HepG2 (cell line): ENCODE measurements around the gene PEF1. TPM values are rescaled to one million over a fixed set of nuclear protein-coding genes. Genes with fewer than 3 reads are reported as not detected.

Experiments used
- ATAC-seq: fragments of 200-7000 bp; cut with Tn5 transposase; 3 replicates; pipeline ENCODE4 v1.9.1; 2020; ENCODE audit warnings: mild to moderate bottlenecking, moderate library complexity
- BruUV-seq: library from RNA; stranded (reverse); fragments of 400-500 nt; replicated peaks from 2 replicates; lab custom pipeline; 2021; lab: Mats Ljungman, UMichigan
- CTCF ChIA-PET: fragments of 300-600 bp; formaldehyde crosslinking; extraction: SDS; loops from one replicate; lab custom pipeline; 2021; ENCODE audit warnings: low total read pairs, inconsistent platforms, low intra/inter-chr PET ratio; lab: Yijun Ruan, JAX
- POLR2A ChIA-PET: fragments of 350-600 bp; sonication (Branson Sonifier 250); formaldehyde crosslinking; loops from one replicate; lab custom pipeline; 2020; ENCODE audit warnings: antibody characterized with exemption, inconsistent platforms; lab: Yijun Ruan, JAX
- DNase-seq: peaks from one replicate; pipeline ENCODE4 v3.0.0-alpha.2; 2015; ENCODE audit warnings: low spot score
- FAIRE-seq: peaks from 3 replicates; lab custom pipeline; 2011; peaks lifted over from hg19 to GRCh38; lab: Jason Lieb, UNC
- H2AFZ ChIP-seq: one replicate; pipeline ENCODE4 v1.6.1; 2011; ENCODE audit warnings: low read length, inconsistent platforms
- H3K27ac ChIP-seq: fragments of 300-600 bp; 3 replicates; pipeline ENCODE4 v1.8.0; 2011; ENCODE audit warnings: mixed run types, mild to moderate bottlenecking, mixed read lengths, low read length, inconsistent platforms; ENCODE audit not compliant: insufficient read depth; ENCODE audit errors: extremely low read length
- H3K27me3 ChIP-seq, 2 experiments: fragments of 200-600 bp in 1 of 2; 2 replicates in 1 of 2; 3 replicates in 1 of 2; pipeline versions ENCODE4 v1.6.0 to v1.8.0; 2011; ENCODE audit warnings: low read length in 2 of 2, mild to moderate bottlenecking in 2 of 2, moderate library complexity in 2 of 2, inconsistent platforms in 1 of 2; ENCODE audit not compliant: insufficient read depth in 2 of 2, control insufficient read depth in 1 of 2
- H3K36me3 ChIP-seq, 2 experiments: fragments of 200-600 bp in 1 of 2; replicated peaks in 1 of 2; 2 replicates in 1 of 2; 3 replicates in 1 of 2; pipeline versions ENCODE4 v1.5.1 to v1.8.0; 2011; ENCODE audit warnings: low read length in 2 of 2, inconsistent platforms in 1 of 2; ENCODE audit not compliant: insufficient read depth in 2 of 2, control insufficient read depth in 1 of 2
- H3K4me1 ChIP-seq: 2 replicates; pipeline ENCODE4 v1.5.1; 2012; ENCODE audit warnings: low read length, inconsistent platforms; ENCODE audit not compliant: insufficient read depth
- H3K4me2 ChIP-seq: 2 replicates; pipeline ENCODE4 v1.6.0; 2011; ENCODE audit warnings: low read depth, low read length, inconsistent platforms
- H3K4me3 ChIP-seq, 3 experiments: fragments of 200-600 bp in 1 of 3; sonication (generic), shearing (Covaris generic) in 1 of 3; replicated peaks in 1 of 3; 2 replicates each; pipeline ENCODE4 v1.5.1; 2011 to 2016; ENCODE audit warnings: low read length in 3 of 3, inconsistent platforms in 2 of 3, low read depth in 2 of 3, mild to moderate bottlenecking in 2 of 3, control low read depth in 1 of 3, mixed read lengths in 1 of 3; ENCODE audit not compliant: insufficient read depth in 1 of 3
- H3K79me2 ChIP-seq: one replicate; pipeline ENCODE4 v1.6.1; 2011; ENCODE audit warnings: low read length, inconsistent platforms; ENCODE audit not compliant: insufficient read depth
- H3K9ac ChIP-seq: 2 replicates; pipeline ENCODE4 v1.6.0; 2011; ENCODE audit warnings: mild to moderate bottlenecking, low read depth, low read length, inconsistent platforms; ENCODE audit not compliant: insufficient read depth
- H3K9me3 ChIP-seq: 2 replicates; pipeline ENCODE4 v1.5.1; 2012; ENCODE audit warnings: mild to moderate bottlenecking, low read length
- H4K20me1 ChIP-seq: 2 replicates; pipeline ENCODE4 v1.6.0; 2011; ENCODE audit warnings: inconsistent platforms, mild to moderate bottlenecking, low read length, moderate library complexity; ENCODE audit not compliant: insufficient read depth
- BHLHE40 ChIP-seq: IDR thresholded peaks from 2 replicates; pipeline ENCODE4 v1.6.1; 2011; ENCODE audit warnings: low read length, improper control_type of control experiment
- HMGXB3 ChIP-seq: sonication (generic); formaldehyde crosslinking; IDR thresholded peaks from 2 replicates; pipeline ENCODE4 v1.4.0; 2020; ENCODE audit warnings: missing genetic modification reagents, borderline replicate concordance
- NFE2L2 ChIP-seq: fragments of 150-350 bp; IDR thresholded peaks from 2 replicates; pipeline ENCODE4 v1.6.1; 2014; ENCODE audit warnings: low read length
- PRMT3 ChIP-seq: sonication (generic); formaldehyde crosslinking; IDR thresholded peaks from 2 replicates; pipeline ENCODE4 v1.8.1; 2022; ENCODE audit warnings: low read depth, mild to moderate bottlenecking, moderate library complexity, missing genetic modification reagents, borderline replicate concordance
- REXO4 ChIP-seq: sonication (generic); formaldehyde crosslinking; IDR thresholded peaks from 2 replicates; pipeline ENCODE4 v1.8.0; 2022; ENCODE audit warnings: missing genetic modification reagents, mild to moderate bottlenecking, borderline replicate concordance
- SOX5 ChIP-seq: IDR thresholded peaks from 2 replicates; pipeline ENCODE4 v1.6.1; 2016; ENCODE audit warnings: borderline replicate concordance
- XRCC5 ChIP-seq: fragments of 200-400 bp; formaldehyde crosslinking; optimal IDR thresholded peaks from 2 replicates; pipeline ENCODE3; 2017; ENCODE audit warnings: mild to moderate bottlenecking, low read length
- YEATS4 ChIP-seq: sonication (generic); formaldehyde crosslinking; IDR thresholded peaks from 2 replicates; pipeline ENCODE4 v1.4.0; 2020; ENCODE audit warnings: missing genetic modification reagents, borderline replicate concordance
- ZNF121 ChIP-seq: sonication (generic); formaldehyde crosslinking; IDR thresholded peaks from 2 replicates; pipeline ENCODE4 v1.5.0; 2020; ENCODE audit warnings: mild to moderate bottlenecking, missing genetic modification reagents
- ZNF335 ChIP-seq: sonication (generic); formaldehyde crosslinking; IDR thresholded peaks from 2 replicates; pipeline ENCODE4 v1.4.0; 2020; ENCODE audit warnings: missing genetic modification reagents
- ZNF33B ChIP-seq: sonication (generic); formaldehyde crosslinking; IDR thresholded peaks from 2 replicates; pipeline ENCODE4 v1.5.1; 2020; ENCODE audit warnings: mild to moderate bottlenecking, missing genetic modification reagents
- ZNF747 ChIP-seq: sonication (generic); formaldehyde crosslinking; IDR thresholded peaks from 2 replicates; pipeline ENCODE4 v1.8.1; 2023; ENCODE audit warnings: missing genetic modification reagents, mild to moderate bottlenecking, borderline replicate concordance
- in situ Hi-C: cut with HindIII; loops from 2 replicates; pipeline ENCODE4 v1.10.0; 2017; ENCODE audit warnings: low pct_unique_long_range_greater_than_20kb; ENCODE audit not compliant: extremely low pct_ligation_motif_present
- intact Hi-C: fragments of 100-400 bp; cut with micrococcal nuclease; formaldehyde crosslinking; loops from one replicate; pipeline ENCODE4 v1.10.0; 2022; ENCODE audit not compliant: unreplicated experiment
- polyA plus RNA-seq, 8 experiments: library from polyadenylated mRNA; depleted of rRNA in 3 of 8; stranded (reverse) in 7 of 8; unstranded in 1 of 8; fragments of >200 nt; fragmentation: Illumina TruSeq in 4 of 8; extraction: Trizol in 4 of 8; gene quantifications; 2 replicates each; pipeline versions ENCODE4 v1.2.1 to v1.2.3, GENCODE V29; 2011 to 2016; ENCODE audit warnings: low read depth in 4 of 8, missing spikeins in 1 of 8, mixed read lengths in 1 of 8; ENCODE audit not compliant: insufficient read depth in 1 of 8
- total RNA-seq, 5 experiments: library from RNA; depleted of rRNA; stranded (reverse); fragments of >200 nt; fragmentation: Illumina TruSeq; extraction: Trizol; gene quantifications; 2 replicates each; pipeline ENCODE4 v1.2.3, GENCODE V29; 2016; ENCODE audit warnings: low read depth in 1 of 5
- TF ChIP-seq, protein P1 (sequence below): sonication (generic); formaldehyde crosslinking; IDR thresholded peaks from 2 replicates; pipeline ENCODE4 v1.9.0; 2022; ENCODE audit warnings: missing genetic modification reagents, mild to moderate bottlenecking, borderline replicate concordance
- TF ChIP-seq, protein P2 (sequence below): sonication (generic); formaldehyde crosslinking; IDR thresholded peaks from 2 replicates; pipeline ENCODE4 v1.5.0; 2020; ENCODE audit warnings: mild to moderate bottlenecking, low read depth, missing genetic modification reagents, borderline replicate concordance
- TF ChIP-seq, protein P3 (sequence below): IDR thresholded peaks from 2 replicates; pipeline ENCODE4 v1.6.1; 2016

The PEF1 gene
- total and polyA plus RNA-seq, 2 of the 13 experiments (the other 11 are each of a cell fraction or from before 2014, with no cell fraction given) = 57.1 to 57.8 TPM

DNA sequence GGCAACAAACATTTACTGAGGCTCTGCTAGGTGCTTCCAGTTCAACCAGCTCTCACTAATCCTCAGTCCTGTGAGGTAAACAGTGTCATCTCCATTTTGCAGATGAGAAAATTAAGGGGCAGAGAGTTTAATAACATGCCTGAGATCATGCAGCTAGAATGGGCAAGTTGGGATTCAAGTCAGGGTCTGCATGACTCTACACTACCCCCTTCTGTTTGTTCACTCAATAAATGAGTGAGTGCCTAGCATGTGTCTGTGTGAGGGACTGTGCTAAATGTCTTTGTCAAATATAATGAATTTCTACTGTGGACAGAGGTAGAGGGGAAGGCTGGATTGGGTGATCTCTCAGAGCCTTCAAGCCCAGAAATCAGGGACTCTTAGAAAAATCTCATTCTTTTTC is 4.5 kb downstream of the PEF1 start:
- ChIA-PET CTCF (no interaction called here), POLR2A (no interaction called here)
- ATAC-seq = no peak
- Histone ChIP-seq H3K36me3 (peaks cover 2 to 9% of the 10 kb centered on the region in 2 experiments; a peak in 3 of 5 replicates), H3K4me3 (no peak overlapping the region), H3K27ac (no peak overlapping the region), H4K20me1 (peaks cover 4% of the 10 kb centered on the region), H3K4me1 (peaks cover 35% of the 10 kb centered on the region), H3K4me2 (no peak overlapping the region), H3K79me2 (peaks cover 75% of the 10 kb centered on the region), H3K9me3 (no peaks in the 10 kb centered on the region), H2AFZ (no peak overlapping the region), H3K27me3 (no peaks in the 10 kb centered on the region; a peak in 1 of 5 replicates), H3K9ac (no peak overlapping the region)
- intact Hi-C loops (no loop called here), in situ Hi-C loops (no loop called here)
- no peak for FAIRE-seq
- no peak for DNase-seq
- no TSS peak for BruUV-seq
- TF ChIP-seq, protein P1, sequence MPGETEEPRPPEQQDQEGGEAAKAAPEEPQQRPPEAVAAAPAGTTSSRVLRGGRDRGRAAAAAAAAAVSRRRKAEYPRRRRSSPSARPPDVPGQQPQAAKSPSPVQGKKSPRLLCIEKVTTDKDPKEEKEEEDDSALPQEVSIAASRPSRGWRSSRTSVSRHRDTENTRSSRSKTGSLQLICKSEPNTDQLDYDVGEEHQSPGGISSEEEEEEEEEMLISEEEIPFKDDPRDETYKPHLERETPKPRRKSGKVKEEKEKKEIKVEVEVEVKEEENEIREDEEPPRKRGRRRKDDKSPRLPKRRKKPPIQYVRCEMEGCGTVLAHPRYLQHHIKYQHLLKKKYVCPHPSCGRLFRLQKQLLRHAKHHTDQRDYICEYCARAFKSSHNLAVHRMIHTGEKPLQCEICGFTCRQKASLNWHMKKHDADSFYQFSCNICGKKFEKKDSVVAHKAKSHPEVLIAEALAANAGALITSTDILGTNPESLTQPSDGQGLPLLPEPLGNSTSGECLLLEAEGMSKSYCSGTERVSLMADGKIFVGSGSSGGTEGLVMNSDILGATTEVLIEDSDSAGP (CRISPR knock-in tag) = no peak
- TF ChIP-seq XRCC5 = no peak
- TF ChIP-seq NFE2L2 = no peak
- no peak for TF ChIP-seq REXO4
- TF ChIP-seq SOX5 (CRISPR knock-in tag) = no peak
- TF ChIP-seq HMGXB3 = no peak
- no peak for TF ChIP-seq YEATS4 (CRISPR knock-in tag)
- TF ChIP-seq ZNF121 (CRISPR knock-in tag) = no peak
- TF ChIP-seq ZNF335 (CRISPR knock-in tag) = no peak
- no peak for TF ChIP-seq ZNF747 (CRISPR knock-in tag)
- TF ChIP-seq, protein P2, sequence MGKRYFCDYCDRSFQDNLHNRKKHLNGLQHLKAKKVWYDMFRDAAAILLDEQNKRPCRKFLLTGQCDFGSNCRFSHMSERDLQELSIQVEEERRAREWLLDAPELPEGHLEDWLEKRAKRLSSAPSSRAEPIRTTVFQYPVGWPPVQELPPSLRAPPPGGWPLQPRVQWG (CRISPR knock-in tag) = no peak
- TF ChIP-seq ZNF33B (CRISPR knock-in tag) = no peak
- TF ChIP-seq PRMT3 (CRISPR knock-in tag) = no peak
- TF ChIP-seq BHLHE40 = no peak
- TF ChIP-seq, protein P3, sequence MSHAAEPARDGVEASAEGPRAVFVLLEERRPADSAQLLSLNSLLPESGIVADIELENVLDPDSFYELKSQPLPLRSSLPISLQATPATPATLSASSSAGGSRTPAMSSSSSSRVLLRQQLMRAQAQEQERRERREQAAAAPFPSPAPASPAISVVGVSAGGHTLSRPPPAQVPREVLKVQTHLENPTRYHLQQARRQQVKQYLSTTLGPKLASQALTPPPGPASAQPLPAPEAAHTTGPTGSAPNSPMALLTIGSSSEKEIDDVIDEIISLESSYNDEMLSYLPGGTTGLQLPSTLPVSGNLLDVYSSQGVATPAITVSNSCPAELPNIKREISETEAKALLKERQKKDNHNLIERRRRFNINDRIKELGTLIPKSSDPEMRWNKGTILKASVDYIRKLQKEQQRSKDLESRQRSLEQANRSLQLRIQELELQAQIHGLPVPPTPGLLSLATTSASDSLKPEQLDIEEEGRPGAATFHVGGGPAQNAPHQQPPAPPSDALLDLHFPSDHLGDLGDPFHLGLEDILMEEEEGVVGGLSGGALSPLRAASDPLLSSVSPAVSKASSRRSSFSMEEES = no peak
